Activated CD4-positive, alpha-beta T cell treated with anti-CD3 and anti-CD28 coated beads for 48 hours (primary cell): ENCODE measurements around the gene COLEC12.
A peak's percentile ranks its signal among the peaks of the same experiment; 100 is the strongest.

Experiments used
- DNase-seq: peaks from one replicate; pipeline ENCODE4 v3.0.0-alpha.2; 2020

Gene COLEC12

DNA sequence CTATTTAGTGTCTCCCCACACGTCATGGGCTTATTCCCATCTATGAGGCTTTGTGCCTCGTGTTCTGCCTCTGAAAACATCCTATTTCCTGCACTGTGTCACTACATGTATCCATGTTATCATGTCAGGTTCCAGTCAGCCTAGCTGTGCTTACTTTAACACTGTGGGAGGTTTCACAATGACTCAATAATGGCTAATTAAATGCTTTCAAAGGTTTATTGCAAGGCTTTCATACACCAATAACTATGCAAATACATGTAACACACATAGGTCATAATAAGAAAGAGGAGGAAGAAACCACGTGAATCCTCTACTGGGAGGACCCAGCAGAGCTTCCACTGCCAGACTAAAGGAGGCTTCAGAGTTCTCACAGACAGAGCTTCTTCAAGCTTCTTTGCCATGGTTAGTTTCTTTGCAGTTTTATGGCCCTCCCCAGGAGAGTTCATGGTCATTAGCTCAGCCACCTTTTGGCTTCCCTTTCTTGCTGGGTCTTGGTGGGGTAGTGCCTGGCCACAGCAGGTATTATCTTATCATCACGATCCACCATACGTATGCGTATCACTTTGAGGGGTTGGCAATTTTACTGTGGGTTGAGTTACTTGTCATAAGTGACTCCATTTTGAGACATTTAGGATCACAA lies 5.1 kb upstream of the COLEC12 start:
- DNase-seq, result no peak

DNA sequence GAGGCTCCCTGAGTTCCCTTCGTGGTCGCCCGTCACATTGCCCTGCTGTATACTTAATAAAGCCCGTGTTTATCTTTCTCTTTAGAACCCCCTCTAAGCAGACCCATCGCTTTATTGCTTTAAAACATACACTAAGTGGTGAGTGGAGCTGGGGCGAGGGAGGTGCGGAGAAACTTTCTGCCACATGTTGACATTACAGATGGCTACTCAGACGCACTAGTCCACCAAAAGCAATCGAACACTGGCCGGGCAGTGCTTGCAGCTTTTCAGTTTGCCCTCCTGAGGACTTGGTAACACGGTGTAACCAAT lies 859 bp upstream of the COLEC12 start:
- no peak for DNase-seq

DNA sequence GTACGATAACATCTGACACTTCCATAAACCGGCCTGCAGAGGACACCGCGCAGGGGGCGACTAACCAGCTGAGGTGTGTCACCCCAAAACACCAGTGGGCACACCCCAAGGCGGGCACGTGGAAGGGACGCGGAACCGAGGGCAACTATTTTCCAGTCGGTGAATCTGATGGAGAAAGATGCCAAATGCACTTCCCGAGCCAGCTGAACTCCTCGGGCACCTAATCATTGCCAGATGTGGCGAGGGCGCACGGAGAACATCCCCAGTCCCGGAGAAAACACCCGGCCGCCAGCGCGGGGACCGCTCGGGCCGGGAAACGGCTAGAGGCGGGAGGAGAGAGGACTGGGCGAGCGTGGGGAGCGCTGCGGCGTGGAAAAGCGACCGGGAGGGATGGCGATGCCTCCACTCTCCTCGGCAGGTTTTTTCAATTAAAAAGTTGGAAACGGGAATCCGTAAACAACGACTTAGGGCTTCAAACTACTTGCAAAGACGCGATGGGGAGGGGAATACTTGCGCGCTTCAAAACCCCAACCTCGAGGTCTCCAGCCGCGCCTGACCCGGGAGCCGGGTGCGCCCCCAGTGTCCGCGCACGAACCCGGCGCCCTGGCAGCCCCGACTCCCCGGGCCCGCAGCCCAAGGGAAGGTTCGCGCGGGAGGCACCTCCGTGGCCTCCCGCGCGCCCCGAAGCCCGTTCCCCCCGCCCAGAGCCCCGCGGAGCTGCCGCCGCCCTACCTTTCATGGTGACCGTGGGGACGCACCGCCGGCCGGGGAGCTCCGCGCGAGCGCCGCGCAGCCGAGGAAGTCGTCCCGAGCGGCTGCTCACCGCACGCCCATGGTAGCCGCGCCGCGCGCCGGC lies 497 bp downstream of the COLEC12 start:
- DNase-seq, result no peak

DNA sequence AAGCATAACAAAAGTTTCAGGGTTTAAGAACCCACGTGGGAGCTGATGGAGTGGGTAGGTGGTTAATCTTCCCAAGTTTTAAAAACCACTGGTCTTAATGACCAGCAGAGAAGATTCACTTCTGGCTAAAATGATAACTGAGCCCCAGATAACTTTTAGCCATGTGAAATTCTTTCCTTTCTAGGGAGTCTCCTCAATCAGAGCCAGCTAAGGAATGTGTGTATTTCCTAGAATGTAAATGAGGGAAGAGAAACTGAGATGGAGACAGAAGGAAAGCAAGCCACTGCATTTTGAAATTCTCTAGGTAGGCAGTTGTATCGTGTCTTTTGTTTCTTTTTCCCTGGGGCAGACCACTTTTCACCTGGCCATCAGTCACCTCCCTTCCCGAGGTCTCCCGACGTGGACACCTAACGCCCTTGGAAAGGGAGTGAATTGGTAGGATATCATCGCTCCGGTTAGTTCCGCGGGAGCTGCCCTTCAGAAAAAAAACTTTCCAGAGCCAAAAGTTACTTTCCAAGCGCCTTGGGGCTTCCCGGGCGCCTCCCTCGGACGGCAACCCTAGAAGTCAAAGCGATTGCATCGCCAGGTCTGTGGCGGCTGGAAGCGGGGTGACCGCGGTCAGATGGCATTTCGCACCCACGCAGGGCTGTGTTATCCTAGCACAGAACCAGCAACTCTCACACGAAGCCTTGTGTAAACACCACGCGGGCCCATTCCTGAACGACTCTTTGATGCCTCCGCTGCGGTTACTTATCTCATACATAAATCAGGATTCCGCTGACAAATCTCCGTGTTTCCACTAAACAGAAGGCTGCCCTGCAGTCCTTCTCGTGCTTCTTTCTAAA lies 1.3 kb downstream of the COLEC12 start:
- no peak for DNase-seq

DNA sequence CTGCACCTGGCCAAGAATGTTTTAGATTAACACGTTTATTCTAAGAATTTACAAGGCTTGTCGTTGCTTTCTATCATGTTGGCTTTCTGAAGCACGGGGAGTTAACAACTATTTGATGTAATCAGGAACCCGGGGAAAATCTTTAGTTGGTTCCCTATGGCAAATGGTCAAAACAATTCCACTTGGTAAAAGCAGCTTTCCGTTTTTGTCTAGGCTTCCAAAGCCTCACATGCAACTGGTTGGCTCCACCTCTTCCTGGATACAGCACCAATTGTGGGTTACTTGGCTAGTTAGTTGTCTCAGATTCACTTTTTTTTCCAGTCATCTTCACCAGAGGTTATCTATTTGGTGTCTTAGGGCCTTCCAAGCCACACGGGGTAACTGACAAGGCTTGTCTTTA lies 2.8 kb downstream of the COLEC12 start:
- DNase-seq, result no peak

DNA sequence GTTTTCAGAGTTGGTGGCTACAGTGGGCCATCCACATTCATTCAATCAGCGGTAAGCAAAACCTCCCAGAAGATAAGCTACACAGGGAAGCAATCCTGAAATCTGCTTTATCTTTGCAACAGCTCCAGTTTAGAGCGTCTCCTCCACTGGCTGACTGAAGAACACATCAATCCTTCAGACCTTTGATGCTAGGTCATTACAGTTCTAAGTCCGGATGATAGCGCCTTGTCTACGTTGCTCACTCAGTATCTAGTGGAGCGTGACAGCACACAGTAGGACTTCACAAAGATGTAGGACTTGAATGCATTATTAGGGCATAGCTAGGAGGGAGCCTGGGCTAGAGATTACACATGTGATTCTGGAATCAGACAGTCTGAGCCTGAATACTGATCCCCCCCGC lies 5.0 kb downstream of the COLEC12 start:
- DNase-seq, result no peak

DNA sequence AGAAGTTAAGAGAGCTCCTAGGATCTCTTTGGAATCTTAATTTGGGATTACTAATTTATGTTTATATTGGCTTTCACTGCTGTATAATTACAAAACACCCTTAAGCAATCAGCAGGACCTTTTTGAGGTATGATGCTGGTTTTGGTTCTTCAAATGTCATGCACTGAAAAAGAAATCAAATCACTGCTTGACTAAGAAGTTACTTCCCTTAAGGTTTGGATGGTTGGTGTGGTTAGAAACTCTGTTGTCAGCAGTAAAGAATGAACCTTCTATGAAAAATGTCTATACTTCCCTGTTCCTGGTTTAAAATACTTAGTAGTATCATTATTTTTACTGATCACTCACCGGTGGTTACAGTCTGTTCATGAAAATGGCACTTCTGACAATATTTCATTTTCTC lies 5.5 kb downstream of the COLEC12 start:
- no peak for DNase-seq

DNA sequence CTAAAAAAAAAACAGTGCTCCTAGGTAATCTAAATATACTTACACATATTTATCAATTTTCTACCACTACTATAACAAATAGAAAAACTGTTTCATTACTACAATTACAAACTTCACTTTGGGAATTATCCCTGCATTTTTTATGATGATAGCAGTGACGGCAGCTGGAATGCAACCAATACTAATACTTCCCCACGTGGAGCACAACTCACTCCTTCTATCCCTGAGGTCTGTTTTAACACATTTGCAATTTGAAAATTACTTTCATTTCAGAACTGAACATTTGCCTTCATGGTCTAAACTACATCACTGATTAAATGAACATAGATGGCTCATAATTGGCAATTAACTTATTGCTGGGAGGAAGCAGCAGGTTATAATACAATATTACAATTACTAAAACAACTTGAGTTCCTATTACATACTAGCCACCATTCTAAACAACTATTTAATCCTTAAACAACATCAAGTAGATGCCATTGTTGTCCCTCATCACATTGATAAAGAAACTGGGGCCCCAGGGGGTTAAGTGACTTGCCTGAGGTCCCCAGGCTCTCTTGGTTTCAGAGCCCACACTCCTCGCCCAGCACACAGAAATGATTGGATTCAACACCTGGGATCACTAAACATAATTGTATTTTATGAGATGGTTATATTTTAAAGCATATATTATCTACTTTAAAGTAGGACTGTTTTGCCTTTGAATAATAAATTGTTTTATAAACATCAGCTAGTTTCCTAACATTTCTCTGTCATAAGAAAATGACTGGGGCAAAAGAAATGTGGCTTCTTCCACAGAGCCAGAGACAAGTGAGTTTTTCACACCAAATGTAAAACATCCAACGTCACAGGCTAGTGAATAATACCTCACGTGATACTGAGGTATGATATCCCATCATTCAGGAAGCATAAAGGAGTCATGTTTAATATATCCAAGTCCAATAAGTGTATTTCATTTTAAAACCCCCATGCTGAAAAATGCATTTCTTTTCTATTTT lies 6.2 kb downstream of the COLEC12 start:
- DNase-seq, result no peak

DNA sequence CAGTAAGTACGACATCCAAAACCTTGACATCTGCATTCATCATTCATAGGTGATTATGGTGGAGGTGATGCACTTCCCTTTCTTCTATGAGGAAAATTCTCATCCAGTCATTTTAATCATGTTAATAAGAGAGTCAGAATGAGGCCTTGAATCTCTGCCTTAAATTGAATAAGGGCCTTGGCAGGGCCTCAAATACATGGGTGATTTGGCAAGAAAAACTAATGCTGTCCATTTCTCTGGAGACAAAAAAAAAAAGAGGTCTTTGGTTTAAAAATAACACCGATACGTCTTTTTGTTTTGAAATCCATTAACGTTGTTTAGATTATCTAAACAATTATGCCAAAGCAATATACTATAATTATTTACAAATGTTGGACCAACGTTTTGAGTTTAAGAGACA lies 8.1 kb downstream of the COLEC12 start:
- DNase-seq, result no peak

DNA sequence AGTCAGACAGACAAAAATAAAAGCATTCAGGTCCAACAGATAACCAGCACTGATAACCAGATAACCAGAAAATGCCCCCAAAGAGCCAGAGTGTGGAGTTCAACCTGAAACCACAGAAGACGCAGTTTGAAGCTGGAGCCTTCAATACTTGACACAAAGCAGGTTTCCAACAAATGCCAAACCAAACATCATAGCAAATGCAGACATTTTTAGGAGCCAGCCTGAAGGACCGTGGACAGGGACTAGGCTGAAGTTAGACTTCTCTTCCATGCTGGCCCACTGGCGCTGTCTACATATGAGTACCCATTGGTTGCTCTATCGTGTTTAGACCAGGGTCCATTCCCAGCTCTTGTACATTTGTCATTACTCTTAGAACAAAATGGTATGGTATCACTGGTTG lies 9.9 kb downstream of the COLEC12 start:
- no peak for DNase-seq

DNA sequence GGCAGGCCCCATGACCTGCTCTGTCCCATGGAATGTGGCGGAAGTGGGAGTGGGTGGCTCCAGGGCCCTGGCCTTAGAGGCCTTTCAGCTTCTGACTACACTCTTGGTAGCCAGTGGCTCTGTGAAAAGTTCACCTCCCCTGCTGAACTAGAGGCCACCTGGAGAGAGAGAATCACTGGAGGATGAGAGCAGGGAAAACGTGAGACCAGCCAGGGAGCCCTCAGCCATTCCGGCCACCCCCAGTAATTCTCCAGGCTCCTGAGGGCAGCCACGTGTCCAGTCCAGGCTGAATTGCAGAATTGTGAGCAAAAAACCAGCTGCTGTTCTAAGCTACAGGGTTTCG lies 10.5 kb downstream of the COLEC12 start:
- DNase-seq, result no peak

DNA sequence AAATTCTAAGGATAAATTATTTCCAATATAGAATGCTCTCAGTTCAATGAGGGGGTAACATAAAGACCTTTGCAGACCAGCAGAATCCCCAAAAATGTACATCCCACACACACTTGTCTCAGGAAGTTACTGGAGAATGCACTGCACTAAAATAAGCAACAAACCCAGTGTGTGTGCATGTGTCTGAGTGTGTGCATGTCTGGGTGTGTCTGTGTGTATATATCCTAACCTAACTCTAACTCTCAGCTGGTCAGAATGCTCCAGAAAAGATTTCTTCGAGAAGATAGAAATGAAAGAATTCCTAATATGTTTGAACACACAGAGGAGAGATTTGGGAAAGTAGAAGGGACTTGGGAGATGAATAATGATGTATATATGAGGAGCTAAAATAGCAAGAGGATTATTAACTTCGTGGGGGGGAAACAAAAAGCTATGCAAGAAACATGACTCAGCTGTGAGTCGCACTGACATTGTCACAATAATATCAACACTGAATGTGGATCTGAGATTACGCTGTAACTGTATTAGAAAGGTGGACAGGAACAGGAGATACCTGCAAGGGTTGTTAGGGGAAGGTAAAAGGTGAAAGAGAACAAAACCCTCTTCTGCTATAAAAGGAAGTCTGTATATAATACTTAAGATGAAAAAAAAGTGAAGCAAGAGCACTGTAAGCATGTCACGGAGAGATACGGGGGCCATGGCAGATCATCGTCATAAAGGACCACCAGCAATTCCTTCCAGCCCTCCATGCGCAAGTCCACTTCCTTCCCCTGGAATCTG lies 11.1 kb downstream of the COLEC12 start:
- no peak for DNase-seq

DNA sequence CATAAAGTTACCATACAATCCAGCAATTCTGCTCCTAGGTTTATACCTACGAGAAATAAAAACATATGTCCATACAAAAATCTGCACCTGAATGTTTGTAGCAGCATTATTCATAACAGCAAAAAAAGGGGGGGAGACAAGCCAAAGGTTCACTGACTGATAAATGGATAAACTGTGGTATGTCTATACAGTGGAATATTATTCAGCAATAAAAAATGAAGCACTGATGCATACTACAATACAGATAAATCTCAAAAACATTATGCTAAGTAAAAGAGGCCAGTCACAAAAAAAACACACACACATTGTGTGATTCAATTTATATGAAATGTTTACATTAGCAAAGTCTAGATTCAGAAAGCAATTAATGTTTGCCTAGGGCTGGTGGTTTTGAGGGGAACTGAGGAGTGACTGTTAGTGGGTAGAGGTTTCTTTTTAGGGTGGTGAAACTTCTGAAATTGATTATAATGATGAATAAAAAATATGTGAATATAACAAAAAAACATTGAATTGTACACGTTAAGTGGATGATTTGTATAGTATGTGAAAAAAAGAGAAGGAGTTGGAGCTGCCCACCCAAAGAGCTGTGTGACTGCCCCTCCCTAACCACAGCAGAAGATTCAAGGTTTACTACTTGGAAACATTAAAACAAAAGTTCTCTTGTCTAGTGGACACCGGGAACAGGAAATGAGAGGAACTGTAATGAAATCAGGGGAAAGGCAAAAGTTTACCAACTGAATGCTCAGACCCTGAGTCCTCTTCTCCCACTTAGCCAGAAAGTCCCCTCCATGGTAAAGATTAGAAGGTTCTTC lies 13.4 kb downstream of the COLEC12 start:
- no peak for DNase-seq

DNA sequence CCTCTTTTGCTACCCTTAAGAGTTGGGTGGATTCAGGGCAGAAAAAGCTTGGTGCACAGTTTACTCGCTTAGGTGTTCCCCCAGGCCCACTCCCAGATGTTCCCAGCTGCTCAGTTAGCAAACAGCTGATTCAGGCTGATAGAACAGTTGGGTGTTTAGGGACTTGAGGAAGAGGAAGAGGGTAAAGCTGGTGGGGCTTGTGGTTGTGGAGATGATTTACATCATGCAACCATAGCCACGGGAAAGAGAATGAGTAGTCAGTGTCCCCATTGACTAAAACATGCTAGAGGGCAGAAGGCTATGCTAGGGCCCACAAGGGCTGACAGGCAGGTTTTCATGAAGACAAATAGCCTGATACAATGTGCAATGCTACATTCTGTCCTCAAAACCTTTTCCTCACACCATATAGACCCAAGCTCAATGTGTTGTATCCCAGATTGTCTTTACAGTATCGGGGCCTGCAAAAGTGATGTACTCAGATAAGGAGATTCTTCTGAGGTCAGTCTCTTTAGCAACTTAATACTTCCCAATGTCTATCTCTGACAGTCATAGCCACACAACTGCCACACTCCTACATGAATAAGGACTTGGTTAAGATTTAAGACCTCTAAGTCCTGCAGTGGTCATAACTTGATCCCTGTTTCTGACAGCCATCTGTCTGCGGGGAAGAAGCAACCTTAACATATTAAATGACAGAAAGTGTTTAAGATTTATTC lies 15.6 kb downstream of the COLEC12 start:
- no peak for DNase-seq

DNA sequence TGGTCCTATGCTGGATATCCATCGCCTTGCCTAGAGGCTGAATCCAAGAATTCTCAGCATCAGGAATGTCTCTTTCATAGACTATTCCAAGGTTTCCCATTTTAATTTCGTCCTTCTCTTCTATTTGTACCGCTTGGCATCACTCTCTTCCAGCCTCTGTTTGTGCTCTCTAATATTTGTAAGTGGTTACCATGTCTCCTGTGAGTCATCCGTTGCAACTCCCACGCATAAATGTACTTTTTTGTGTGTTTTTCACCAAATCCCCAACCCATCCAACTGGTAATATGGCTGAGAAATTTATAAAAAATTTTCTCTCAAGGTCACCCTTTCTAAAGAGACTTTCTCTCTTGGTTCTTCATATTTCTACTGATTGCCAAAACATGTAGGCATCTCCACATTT lies 21.8 kb downstream of the COLEC12 start:
- no peak for DNase-seq

DNA sequence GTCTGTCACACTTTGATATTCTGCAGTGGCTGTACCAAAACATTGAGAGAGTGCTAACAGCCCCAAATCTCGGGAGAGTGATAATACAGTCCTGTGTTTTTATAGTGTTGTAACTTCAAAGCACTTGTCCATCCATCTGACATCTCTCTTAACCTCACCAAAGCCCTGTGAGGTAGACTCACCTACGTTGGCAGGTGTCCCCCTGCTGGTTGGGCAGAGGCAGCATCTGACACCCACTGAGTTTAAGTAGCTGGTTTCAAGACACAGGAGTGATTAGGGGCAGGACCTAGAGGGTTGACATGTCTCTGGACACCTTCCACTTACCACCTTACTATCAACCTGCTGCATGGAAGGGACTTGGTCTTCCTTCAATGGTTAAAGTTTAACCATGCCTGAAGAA lies 22.9 kb downstream of the COLEC12 start:
- DNase-seq, result peak; percentile 16

DNA sequence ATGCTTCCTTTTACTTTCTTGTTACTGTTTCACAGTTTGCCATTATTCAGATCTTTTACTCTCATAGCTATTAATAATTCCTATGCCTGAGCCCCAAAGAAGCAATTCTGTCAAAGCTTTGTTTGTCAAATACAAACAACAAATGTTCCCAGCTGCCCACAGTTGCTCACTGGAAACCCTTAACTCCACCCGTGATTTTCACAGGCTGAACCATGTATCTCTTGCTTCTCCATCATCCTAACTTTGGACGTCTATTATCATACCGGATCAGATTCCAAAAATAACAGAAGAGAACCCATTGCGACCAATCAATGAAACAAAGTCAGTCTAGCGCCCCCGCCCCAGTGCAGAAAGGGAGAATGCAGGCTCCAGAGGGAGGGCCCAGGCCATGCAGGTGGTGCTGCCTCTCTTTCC lies 24.2 kb downstream of the COLEC12 start:
- DNase-seq, result no peak

DNA sequence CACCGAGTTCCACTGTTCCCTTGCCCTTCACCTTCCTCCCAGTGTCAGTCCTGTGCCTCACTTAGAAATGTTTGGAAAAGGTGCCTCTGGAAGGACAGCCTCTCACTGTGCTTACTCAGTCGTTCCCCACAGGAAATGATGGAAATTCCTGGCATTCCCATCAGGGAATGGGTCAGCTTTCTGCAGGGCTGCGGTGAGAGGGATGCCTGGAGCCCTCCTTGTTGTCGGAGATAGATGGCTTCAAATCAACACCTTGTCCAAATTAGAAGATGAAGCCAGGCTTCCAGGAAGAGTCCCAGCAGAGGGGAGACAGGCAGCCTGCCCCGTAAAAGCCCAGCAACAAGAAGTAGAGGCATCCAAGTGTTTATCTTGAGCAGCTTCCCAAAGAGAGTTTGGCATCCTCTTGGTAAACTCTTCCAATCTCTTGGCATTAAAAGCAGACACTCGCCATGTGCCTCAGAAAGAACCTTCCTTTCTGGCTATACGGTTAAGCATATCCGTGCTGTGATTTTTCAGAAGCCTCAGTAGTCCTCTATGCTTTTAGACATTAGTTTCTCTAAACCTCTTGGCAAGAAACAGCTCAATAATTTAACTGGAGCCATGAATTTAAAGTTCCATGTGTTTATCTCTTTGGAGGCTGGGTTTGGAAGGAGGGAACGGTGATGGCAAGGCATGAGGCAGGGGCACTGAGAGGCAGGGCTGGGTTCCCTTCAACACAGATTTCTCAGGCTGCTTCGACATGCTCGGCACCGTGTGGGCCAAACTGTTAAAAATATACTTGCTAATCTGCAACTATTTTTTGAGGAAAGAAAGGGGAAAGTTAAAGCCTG lies 25.1 kb downstream of the COLEC12 start:
- no peak for DNase-seq

DNA sequence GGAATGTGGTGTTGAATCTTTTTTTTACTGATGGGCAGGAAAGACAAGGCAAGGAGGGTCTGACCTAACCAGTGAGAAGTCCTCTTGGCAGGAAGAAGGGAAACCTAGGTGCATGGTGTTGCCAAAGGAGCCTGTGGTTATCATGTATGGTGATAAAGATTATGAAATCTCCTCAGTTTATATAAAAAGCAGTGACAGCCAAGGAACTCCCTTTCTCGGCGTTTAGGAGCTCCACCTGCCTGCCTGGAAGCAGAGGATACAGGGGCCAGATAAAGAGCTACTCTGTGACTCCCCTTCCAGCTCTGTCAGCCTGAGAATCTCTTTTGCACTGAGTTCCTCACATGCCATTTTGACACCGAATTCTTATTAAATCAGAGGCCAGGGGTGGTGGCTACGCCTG lies 26.1 kb downstream of the COLEC12 start:
- DNase-seq, result no peak
